Kidney epithelial cell (primary cell): ENCODE measurements around the gene TST. TPM values are rescaled to one million over a fixed set of nuclear protein-coding genes. Genes with fewer than 3 reads are reported as not detected.

Experiments used
- DNase-seq: peaks from one replicate; pipeline ENCODE4 v3.0.0-alpha.2; 2010; ENCODE audit warnings: low read depth
- H3K27me3 ChIP-seq: 2 replicates; pipeline ENCODE4 v1.6.0; 2011; ENCODE audit warnings: low read length; ENCODE audit not compliant: control insufficient read depth, insufficient read depth
- H3K36me3 ChIP-seq: 2 replicates; pipeline ENCODE4 v1.5.1; 2011; ENCODE audit warnings: low read length; ENCODE audit not compliant: control insufficient read depth, insufficient read depth
- H3K4me3 ChIP-seq: 2 replicates; pipeline ENCODE4 v1.5.1; 2011; ENCODE audit warnings: low read depth, mild to moderate bottlenecking, control low read depth, low read length
- total RNA-seq: library from RNA; depleted of rRNA; stranded (reverse); fragments of >200 nt; gene quantifications from 2 replicates; pipeline ENCODE4 v1.2.3, GENCODE V29; 2015
- TF ChIP-seq, protein P1 (sequence below): IDR thresholded peaks from 2 replicates; pipeline ENCODE4 v1.5.1; 2011; ENCODE audit warnings: mild to moderate bottlenecking, moderate library complexity, low read length, control low read depth, inconsistent platforms; ENCODE audit not compliant: insufficient read depth, poor library complexity, severe bottlenecking

TST gene
- total RNA-seq, 1 donor from 2014 or later: 64.3 TPM

DNA sequence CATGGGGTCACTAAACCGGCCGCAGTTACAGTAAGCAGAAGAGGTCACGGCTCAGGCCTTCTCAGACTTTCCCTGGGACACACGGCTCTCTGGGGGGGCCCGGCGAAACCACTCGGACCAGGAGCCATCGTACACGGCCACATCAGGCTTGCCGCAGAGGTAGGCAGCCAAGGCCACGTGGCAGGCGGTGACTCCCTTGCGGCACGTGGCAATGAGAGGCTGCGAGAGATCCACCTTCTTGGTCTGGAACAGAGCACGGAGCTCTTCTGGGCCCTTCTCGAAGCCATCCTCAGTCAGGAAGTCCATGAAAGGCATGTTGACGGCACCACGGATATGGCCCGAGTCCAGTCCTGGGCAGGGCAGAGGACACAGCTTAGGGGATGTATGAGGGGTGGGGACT is 8.3 kb downstream of the TST start:
- Histone ChIP-seq H3K4me3 (no peak overlapping the region), H3K27me3 (peaks cover 3% of the 10 kb centered on the region), H3K36me3 (no peaks in the 10 kb centered on the region)
- DNase-seq: no peak
- TF ChIP-seq, protein P1, sequence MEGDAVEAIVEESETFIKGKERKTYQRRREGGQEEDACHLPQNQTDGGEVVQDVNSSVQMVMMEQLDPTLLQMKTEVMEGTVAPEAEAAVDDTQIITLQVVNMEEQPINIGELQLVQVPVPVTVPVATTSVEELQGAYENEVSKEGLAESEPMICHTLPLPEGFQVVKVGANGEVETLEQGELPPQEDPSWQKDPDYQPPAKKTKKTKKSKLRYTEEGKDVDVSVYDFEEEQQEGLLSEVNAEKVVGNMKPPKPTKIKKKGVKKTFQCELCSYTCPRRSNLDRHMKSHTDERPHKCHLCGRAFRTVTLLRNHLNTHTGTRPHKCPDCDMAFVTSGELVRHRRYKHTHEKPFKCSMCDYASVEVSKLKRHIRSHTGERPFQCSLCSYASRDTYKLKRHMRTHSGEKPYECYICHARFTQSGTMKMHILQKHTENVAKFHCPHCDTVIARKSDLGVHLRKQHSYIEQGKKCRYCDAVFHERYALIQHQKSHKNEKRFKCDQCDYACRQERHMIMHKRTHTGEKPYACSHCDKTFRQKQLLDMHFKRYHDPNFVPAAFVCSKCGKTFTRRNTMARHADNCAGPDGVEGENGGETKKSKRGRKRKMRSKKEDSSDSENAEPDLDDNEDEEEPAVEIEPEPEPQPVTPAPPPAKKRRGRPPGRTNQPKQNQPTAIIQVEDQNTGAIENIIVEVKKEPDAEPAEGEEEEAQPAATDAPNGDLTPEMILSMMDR: no peak

DNA sequence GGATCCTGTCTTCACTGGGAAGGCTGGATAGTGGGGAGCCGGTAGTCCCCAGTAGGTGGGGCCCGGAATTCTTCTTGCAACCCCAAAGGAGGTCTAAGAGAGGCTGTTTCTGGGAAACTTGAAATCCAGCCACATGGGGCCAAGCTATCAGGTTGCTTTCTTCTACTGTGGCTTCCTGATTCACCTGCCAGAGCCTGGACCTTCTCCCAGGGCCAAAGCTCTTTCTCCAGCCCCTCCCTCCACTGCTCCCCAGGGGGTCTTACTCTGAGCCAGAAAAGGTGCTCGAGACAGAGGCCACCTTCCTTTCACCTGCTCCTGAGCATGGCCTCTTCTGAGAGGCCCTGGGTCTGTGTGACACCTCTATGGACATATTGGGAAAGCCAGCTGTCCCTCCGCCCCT is 9.1 kb downstream of the TST start:
- TF ChIP-seq, protein P1: no peak
- H3K4me3 ChIP-seq: no peak overlapping the region
- no peaks in the 10 kb centered on the region for H3K36me3 ChIP-seq
- peaks cover 3% of the 10 kb centered on the region for H3K27me3 ChIP-seq
- DNase-seq: no peak

DNA sequence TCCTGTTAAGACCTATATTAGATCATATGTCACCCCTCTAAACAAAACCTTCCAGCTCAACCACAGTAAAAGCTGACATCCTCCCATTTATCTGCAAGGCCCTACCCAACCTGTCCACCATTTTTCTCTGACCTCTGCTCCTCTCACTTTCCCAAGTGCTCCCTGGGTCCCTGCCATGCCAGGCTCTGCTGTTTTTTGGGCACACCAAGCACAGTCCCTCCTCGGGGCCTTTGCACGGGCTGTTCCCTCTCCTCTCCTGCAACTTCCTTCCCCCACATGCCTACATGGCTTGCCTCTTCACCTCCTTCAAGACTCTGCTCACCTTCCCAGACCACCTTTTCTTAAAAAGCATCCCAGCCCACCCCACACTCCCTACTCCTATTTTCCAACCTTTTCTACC is 9.8 kb downstream of the TST start:
- DNase-seq: no peak
- no peak overlapping the region for H3K4me3 ChIP-seq
- peaks cover 8% of the 10 kb centered on the region for H3K27me3 ChIP-seq
- TF ChIP-seq, protein P1: no peak
- no peaks in the 10 kb centered on the region for H3K36me3 ChIP-seq

DNA sequence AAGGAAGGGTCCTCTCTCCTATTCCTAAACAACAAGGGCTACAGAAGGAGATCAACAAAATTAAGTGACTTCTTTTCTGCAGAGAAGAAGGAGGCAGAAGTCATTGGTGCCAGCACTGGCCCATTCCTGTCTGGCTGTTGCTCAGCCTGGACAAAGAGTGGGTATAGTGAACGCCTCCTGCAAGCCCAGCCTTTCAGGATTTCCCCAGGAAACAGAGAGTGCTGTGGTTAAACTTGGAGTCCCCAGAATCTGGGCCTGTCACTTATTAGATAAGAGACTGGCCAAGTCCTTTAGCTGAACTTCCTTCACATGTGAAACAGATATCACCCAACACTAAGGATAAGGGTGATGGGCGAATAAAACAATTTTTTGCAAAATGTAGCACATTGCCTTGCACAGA is 10.9 kb downstream of the TST start:
- DNase-seq: no peak
- H3K27me3 ChIP-seq: peaks cover 8% of the 10 kb centered on the region
- H3K36me3 ChIP-seq: no peaks in the 10 kb centered on the region
- TF ChIP-seq, protein P1: no peak
- H3K4me3 ChIP-seq: no peak overlapping the region

DNA sequence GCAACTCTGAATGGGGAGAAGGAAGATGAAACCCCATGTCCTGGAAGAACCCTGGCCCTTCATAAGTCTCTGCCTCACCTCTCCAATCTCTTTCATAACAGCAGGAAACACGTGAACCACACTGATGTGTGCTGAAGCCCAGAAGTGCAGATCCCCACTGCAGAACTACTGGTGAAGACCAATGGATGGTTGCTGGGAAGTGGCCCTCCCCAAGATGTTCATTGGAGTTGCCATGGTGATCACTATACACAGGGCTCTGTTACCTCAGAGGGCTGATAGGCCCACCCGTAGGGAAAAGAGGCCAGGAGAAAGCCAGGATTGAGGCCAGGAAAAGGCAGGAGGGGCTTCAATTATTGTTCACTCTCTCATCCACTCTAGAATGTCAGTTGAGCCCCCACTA is 11.6 kb downstream of the TST start:
- no peak overlapping the region for H3K4me3 ChIP-seq
- DNase-seq: no peak
- TF ChIP-seq, protein P1: no peak
- H3K36me3 ChIP-seq: no peaks in the 10 kb centered on the region
- H3K27me3 ChIP-seq: peaks cover 8% of the 10 kb centered on the region

DNA sequence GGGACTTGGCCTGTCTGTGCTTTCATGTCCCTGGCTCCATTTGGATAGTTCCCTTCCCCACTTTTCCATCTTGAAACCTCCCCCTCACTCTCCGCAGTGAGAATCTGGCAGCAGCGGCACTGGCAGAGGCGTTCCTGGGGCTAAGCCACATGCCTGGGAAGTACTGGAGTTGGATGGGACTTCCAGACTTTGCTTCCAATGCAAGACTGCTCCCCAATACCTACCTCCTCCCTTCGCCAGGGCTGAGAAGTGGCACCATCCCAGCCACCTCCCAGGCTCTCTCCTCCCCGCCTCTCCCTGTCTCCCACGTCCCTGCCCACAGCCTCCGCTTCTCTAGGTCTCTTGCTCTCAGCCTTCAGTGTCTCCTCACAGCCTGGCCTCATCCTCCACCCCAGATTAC is 16.6 kb downstream of the TST start:
- Histone ChIP-seq H3K36me3 (no peaks in the 10 kb centered on the region), H3K27me3 (peaks cover 8% of the 10 kb centered on the region), H3K4me3 (no peak overlapping the region)
- TF ChIP-seq, protein P1: no peak
- no peak for DNase-seq
